ENCODE measurements around the gene ATP9A.

- TF ChIP-seq CTCF (IDR thresholded peaks at IDR 0.05) (no peak), POLR2A (IDR thresholded peaks at IDR 0.05) (no peak)
These were observed 55.0 kb downstream of the ATP9A start for GRCh38 chr20:51713213-51713598.

All from testis (tissue), 2 donors.